Measurements from ENCODE around the gene KLHL26.

DNA sequence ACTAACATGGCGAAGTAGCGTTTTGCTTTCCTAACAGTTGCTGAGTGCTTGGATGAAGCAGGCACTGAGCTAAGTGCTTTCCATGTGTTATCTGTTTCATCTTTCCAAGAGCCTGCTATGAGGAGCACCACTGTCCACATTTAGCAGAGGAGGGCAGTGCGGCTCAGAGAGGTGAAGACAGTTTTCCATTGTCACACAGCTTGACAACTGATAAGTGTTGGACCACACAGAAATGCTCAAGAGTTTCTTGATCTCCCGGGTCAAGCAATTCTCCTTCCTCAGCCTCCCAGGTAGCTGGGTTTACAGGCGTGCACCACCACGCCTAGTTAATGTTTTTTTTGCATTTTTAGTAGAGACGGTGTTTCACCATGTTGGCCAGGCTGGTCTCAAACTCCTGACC, 39.9 kb downstream of the KLHL26 start:
- TF ChIP-seq EGR1 (IDR thresholded peaks at IDR 0.05; ENCODE audit: low read depth): no peak
- TF ChIP-seq ZNF274 (IDR thresholded peaks at IDR 0.05; ENCODE audit: low read depth, low read length): no peak
- TF ChIP-seq POLR2A (IDR thresholded peaks at IDR 0.05; ENCODE audit: borderline replicate concordance, extremely low read depth, insufficient read depth, insufficient read length): no peak

Measured in HCT116 (cell line).